IPS-20b (cell line): ENCODE results near the gene SLC10A4.
A peak's percentile ranks its signal among the peaks of the same experiment; 100 is the strongest.
"Not testable (repeated sequence)": the region's sequence is repeated elsewhere in the genome, so short reads cannot be mapped to it uniquely, and the experiment has no call there.

Experiments used
- H3K27ac ChIP-seq: one replicate; pipeline ENCODE4 v1.5.1; 2013; ENCODE audit warnings: low read length
- H3K27me3 ChIP-seq: 2 replicates; pipeline ENCODE4 v1.6.1; 2013; ENCODE audit warnings: mild to moderate bottlenecking, low read length, inconsistent platforms; ENCODE audit not compliant: insufficient read depth
- H3K36me3 ChIP-seq: 2 replicates; pipeline ENCODE4 v1.6.1; 2013; ENCODE audit warnings: low read depth, mild to moderate bottlenecking, inconsistent platforms, low read length, moderate library complexity; ENCODE audit not compliant: insufficient read depth
- H3K4me1 ChIP-seq: 2 replicates; pipeline ENCODE4 v1.6.1; 2013; ENCODE audit warnings: mild to moderate bottlenecking, control low read depth, inconsistent platforms, low read length, moderate library complexity; ENCODE audit not compliant: insufficient read depth
- H3K4me3 ChIP-seq: 2 replicates; pipeline ENCODE4 v1.5.1; 2013; ENCODE audit warnings: mild to moderate bottlenecking, low read length, inconsistent platforms
- H3K9ac ChIP-seq: 2 replicates; pipeline ENCODE4 v1.6.1; 2013; ENCODE audit warnings: low read depth, mild to moderate bottlenecking, inconsistent platforms, low read length, moderate library complexity
- H3K9me3 ChIP-seq: 2 replicates; pipeline ENCODE4 v1.6.1; 2013; ENCODE audit warnings: mild to moderate bottlenecking, low read depth, low read length, inconsistent platforms; ENCODE audit not compliant: insufficient read depth

The SLC10A4 gene

GRCh38 chr4:48483006-48483776 is at the start of gene SLC10A4:
TSS of gene SLC10A4 (plus strand) at chr4:48483343. CDS start at chr4:48483562, 219 bp downstream.
- Histone ChIP-seq H3K9ac (no peak within 1 kb of the TSS), H3K27me3 (peaks cover 71% of the 10 kb centered on the region), H3K36me3 (no peaks in the 10 kb centered on the region), H3K27ac (no peak within 1 kb of the TSS), H3K4me3 (peak within 1 kb of the TSS; percentile 55), H3K4me1 (peaks cover 6% of the 10 kb centered on the region; the same call in 1 of the 2 replicates), H3K9me3 (no peaks in the 10 kb centered on the region)

- H3K4me1 ChIP-seq = no peaks in the 10 kb centered on the region
- no peaks in the 10 kb centered on the region for H3K27me3 ChIP-seq
- no peak overlapping the region for H3K4me3 ChIP-seq
- no peaks in the 10 kb centered on the region for H3K9me3 ChIP-seq
- no peak overlapping the region for H3K9ac ChIP-seq
- no peaks in the 10 kb centered on the region for H3K36me3 ChIP-seq
- no peak overlapping the region for H3K27ac ChIP-seq
Measured at GRCh38 chr4:48436318-48436717, 46.8 kb upstream of the SLC10A4 start.

GRCh38 chr4:48439988-48440387 is 43.2 kb upstream of the SLC10A4 start:
- Histone ChIP-seq H3K9me3 (no peaks in the 10 kb centered on the region), H3K27ac (no peak overlapping the region), H3K4me1 (no peaks in the 10 kb centered on the region)

GRCh38 chr4:48440914-48441313 is 42.2 kb upstream of the SLC10A4 start:
- not testable (repeated sequence) for H3K4me1 ChIP-seq, H3K27me3 ChIP-seq, H3K9ac ChIP-seq, H3K36me3 ChIP-seq, H3K27ac ChIP-seq, H3K4me3 ChIP-seq, H3K9me3 ChIP-seq

More at GRCh38 chr4:48439988-48440387, 43.2 kb upstream of the SLC10A4 start:
- Histone ChIP-seq H3K4me3 (no peak overlapping the region), H3K9ac (no peak overlapping the region), H3K36me3 (no peaks in the 10 kb centered on the region), H3K27me3 (no peaks in the 10 kb centered on the region)

- no peaks in the 10 kb centered on the region for H3K27me3 ChIP-seq
- no peaks in the 10 kb centered on the region for H3K36me3 ChIP-seq
- H3K27ac ChIP-seq = no peak overlapping the region
- no peak overlapping the region for H3K9ac ChIP-seq
- no peaks in the 10 kb centered on the region for H3K9me3 ChIP-seq
- no peak overlapping the region for H3K4me3 ChIP-seq
- no peaks in the 10 kb centered on the region for H3K4me1 ChIP-seq
Measured at GRCh38 chr4:48445704-48446103, 37.4 kb upstream of the SLC10A4 start.

- Histone ChIP-seq H3K36me3 (no peaks in the 10 kb centered on the region), H3K27ac (no peak overlapping the region), H3K4me1 (no peaks in the 10 kb centered on the region), H3K9me3 (no peaks in the 10 kb centered on the region), H3K4me3 (no peak overlapping the region), H3K27me3 (no peaks in the 10 kb centered on the region), H3K9ac (no peak overlapping the region)
Measured at GRCh38 chr4:48446642-48447041, 36.5 kb upstream of the SLC10A4 start.

GRCh38 chr4:48449151-48449550 is 34.0 kb upstream of the SLC10A4 start:
- Histone ChIP-seq H3K27me3 (no peaks in the 10 kb centered on the region), H3K4me3 (no peak overlapping the region), H3K27ac (no peak overlapping the region), H3K9me3 (no peaks in the 10 kb centered on the region), H3K36me3 (no peaks in the 10 kb centered on the region), H3K4me1 (no peaks in the 10 kb centered on the region), H3K9ac (no peak overlapping the region)

- Histone ChIP-seq H3K27ac (no peak overlapping the region), H3K36me3 (no peaks in the 10 kb centered on the region), H3K9me3 (no peaks in the 10 kb centered on the region), H3K27me3 (no peaks in the 10 kb centered on the region), H3K4me1 (no peaks in the 10 kb centered on the region), H3K4me3 (no peak overlapping the region), H3K9ac (no peak overlapping the region)
Measured at GRCh38 chr4:48450740-48451139, 32.4 kb upstream of the SLC10A4 start.

- not testable (repeated sequence) for H3K9me3 ChIP-seq, H3K4me1 ChIP-seq, H3K4me3 ChIP-seq, H3K9ac ChIP-seq, H3K27me3 ChIP-seq, H3K36me3 ChIP-seq, H3K27ac ChIP-seq
Measured at GRCh38 chr4:48451656-48452055, 31.5 kb upstream of the SLC10A4 start.

- H3K4me1 ChIP-seq = no peaks in the 10 kb centered on the region
- H3K9me3 ChIP-seq = no peaks in the 10 kb centered on the region
- H3K27me3 ChIP-seq = no peaks in the 10 kb centered on the region
- no peak overlapping the region for H3K4me3 ChIP-seq
- H3K9ac ChIP-seq = no peak overlapping the region
- no peaks in the 10 kb centered on the region for H3K36me3 ChIP-seq
- no peak overlapping the region for H3K27ac ChIP-seq
Measured at GRCh38 chr4:48454591-48454990, 28.6 kb upstream of the SLC10A4 start.

- H3K4me3 ChIP-seq = no peak overlapping the region
- H3K9ac ChIP-seq = no peak overlapping the region
- no peak overlapping the region for H3K27ac ChIP-seq
- H3K36me3 ChIP-seq = no peaks in the 10 kb centered on the region
- no peaks in the 10 kb centered on the region for H3K9me3 ChIP-seq
- no peaks in the 10 kb centered on the region for H3K4me1 ChIP-seq
- H3K27me3 ChIP-seq = no peaks in the 10 kb centered on the region
Measured at GRCh38 chr4:48461000-48461399, 22.1 kb upstream of the SLC10A4 start.

GRCh38 chr4:48462363-48462762 is 20.8 kb upstream of the SLC10A4 start:
- H3K27me3 ChIP-seq = no peaks in the 10 kb centered on the region
- H3K27ac ChIP-seq = no peak overlapping the region
- no peak overlapping the region for H3K4me3 ChIP-seq
- H3K9me3 ChIP-seq = no peaks in the 10 kb centered on the region
- no peaks in the 10 kb centered on the region for H3K36me3 ChIP-seq
- no peak overlapping the region for H3K9ac ChIP-seq
- no peaks in the 10 kb centered on the region for H3K4me1 ChIP-seq
